H1 (cell line): ENCODE results near the gene SLC30A7. TPM values are rescaled to one million over a fixed set of nuclear protein-coding genes. Genes with fewer than 3 reads are reported as not detected.

ENCODE experiments used
- CTCF ChIA-PET: fragments of 300-600 bp; sonication (Branson Sonifier 250); formaldehyde crosslinking; loops from one replicate; lab custom pipeline; 2021; ENCODE audit not compliant: partially characterized antibody; lab: Charles Lee
- POLR2A ChIA-PET: fragments of 300-600 bp; sonication (Branson Sonifier 250); formaldehyde crosslinking; loops from one replicate; lab custom pipeline; 2021; ENCODE audit warnings: inconsistent platforms; ENCODE audit not compliant: partially characterized antibody; lab: Charles Lee
- DNase-seq, 2 experiments: peaks; one replicate each; pipeline versions ENCODE4 v3.0.0 to v3.0.0-alpha.2; 2010 to 2022; ENCODE audit warnings: low spot score in 2 of 2, low read depth in 1 of 2, mixed read lengths in 1 of 2
- FAIRE-seq: peaks from 2 replicates; lab custom pipeline; 2011; peaks lifted over from hg19 to GRCh38; lab: Jason Lieb, UNC
- H2AFZ ChIP-seq: 2 replicates; pipeline ENCODE4 v1.8.1; 2012; ENCODE audit warnings: low read length, inconsistent platforms
- H2AK5ac ChIP-seq: 2 replicates; pipeline ENCODE4 v1.6.1; 2013; ENCODE audit warnings: low read depth, low read length
- H2BK120ac ChIP-seq: replicated peaks from 2 replicates; pipeline ENCODE3; 2013; ENCODE audit warnings: low read depth, low read length, inconsistent platforms
- H2BK12ac ChIP-seq: 2 replicates; pipeline ENCODE4 v1.6.1; 2013; ENCODE audit warnings: low read depth, low read length
- H2BK15ac ChIP-seq: 2 replicates; pipeline ENCODE4 v1.6.1; 2013; ENCODE audit warnings: low read length
- H2BK20ac ChIP-seq: 2 replicates; pipeline ENCODE4 v1.6.1; 2013; ENCODE audit warnings: low read length
- H2BK5ac ChIP-seq: 2 replicates; pipeline ENCODE4 v1.6.1; 2013; ENCODE audit warnings: low read depth, low read length
- H3K14ac ChIP-seq: 2 replicates; pipeline ENCODE4 v1.6.1; 2013; ENCODE audit warnings: inconsistent platforms; ENCODE audit not compliant: insufficient read length
- H3K18ac ChIP-seq: 2 replicates; pipeline ENCODE4 v1.6.1; 2013; ENCODE audit warnings: low read length; ENCODE audit errors: extremely low read depth
- H3K23ac ChIP-seq: 2 replicates; pipeline ENCODE4 v1.6.1; 2013; ENCODE audit warnings: inconsistent platforms; ENCODE audit not compliant: insufficient read length
- H3K23me2 ChIP-seq: 2 replicates; pipeline ENCODE4 v1.6.1; 2013; ENCODE audit warnings: low read depth, low read length
- H3K27ac ChIP-seq: 2 replicates; pipeline ENCODE4 v1.6.1; 2011; ENCODE audit warnings: low read depth, low read length, inconsistent platforms
- H3K27me3 ChIP-seq, 4 experiments: replicated peaks in 1 of 4; 1 replicate in 1 of 4; 2 replicates in 3 of 4; pipeline versions ENCODE4 v1.6.1 to v1.8.1; 2011 to 2013; ENCODE audit warnings: low read length in 3 of 4, mild to moderate bottlenecking in 3 of 4, inconsistent platforms in 2 of 4, mixed read lengths in 2 of 4, moderate library complexity in 1 of 4; ENCODE audit not compliant: control insufficient read depth in 3 of 4, insufficient read depth in 3 of 4; ENCODE audit errors: extremely low read depth in 1 of 4
- H3K36me3 ChIP-seq, 4 experiments: 2 replicates each; pipeline versions ENCODE4 v1.6.1 to v1.8.1; 2011 to 2013; ENCODE audit warnings: mild to moderate bottlenecking in 4 of 4, low read length in 3 of 4, moderate library complexity in 2 of 4, control low read depth in 1 of 4, inconsistent platforms in 1 of 4; ENCODE audit not compliant: insufficient read depth in 4 of 4, control insufficient read depth in 2 of 4
- H3K4ac ChIP-seq: replicated peaks from 2 replicates; pipeline ENCODE3; 2013; ENCODE audit warnings: low read length, low read depth, mixed read lengths, inconsistent platforms; ENCODE audit not compliant: insufficient read length
- H3K4me1 ChIP-seq, 4 experiments: replicated peaks in 1 of 4; 1 replicate in 1 of 4; 2 replicates in 3 of 4; pipeline versions ENCODE4 v1.6.1 to v1.8.1; 2011 to 2013; ENCODE audit warnings: low read length in 3 of 4, inconsistent platforms in 2 of 4, mixed read lengths in 1 of 4; ENCODE audit not compliant: insufficient read depth in 4 of 4, control insufficient read depth in 3 of 4
- H3K4me2 ChIP-seq, 2 experiments: 2 replicates each; pipeline versions ENCODE4 v1.6.1 to v1.8.1; 2011 to 2013; ENCODE audit warnings: low read depth in 2 of 2, low read length in 2 of 2, control low read depth in 1 of 2, inconsistent platforms in 1 of 2, mild to moderate bottlenecking in 1 of 2; ENCODE audit not compliant: insufficient read depth in 1 of 2
- H3K4me3 ChIP-seq, 4 experiments: fragments of 200-600, 300-600 bp in 1 of 4; sonication (generic), shearing (Covaris generic), sonication (Bioruptor Twin) in 1 of 4; 2 replicates each; pipeline versions ENCODE4 v1.5.1 to v1.8.1; 2011 to 2016; ENCODE audit warnings: low read length in 4 of 4, low read depth in 3 of 4, control low read depth in 2 of 4, inconsistent platforms in 2 of 4, mild to moderate bottlenecking in 2 of 4, mixed read lengths in 1 of 4, moderate library complexity in 1 of 4; ENCODE audit not compliant: insufficient read depth in 2 of 4; ENCODE audit errors: extremely low read depth in 1 of 4
- H3K56ac ChIP-seq: replicated peaks from 2 replicates; pipeline ENCODE3; 2013; ENCODE audit warnings: low read depth, mild to moderate bottlenecking, mixed read lengths, low read length, inconsistent platforms; ENCODE audit not compliant: insufficient read length
- H3K79me1 ChIP-seq: 2 replicates; pipeline ENCODE4 v1.6.1; 2013; ENCODE audit warnings: low read depth, low read length, control low read depth
- H3K79me2 ChIP-seq, 2 experiments: 2 replicates each; pipeline versions ENCODE4 v1.6.1 to v1.8.1; 2012 to 2013; ENCODE audit warnings: low read length in 2 of 2, mild to moderate bottlenecking in 2 of 2, inconsistent platforms in 1 of 2; ENCODE audit not compliant: insufficient read depth in 2 of 2, control insufficient read depth in 1 of 2
- H3K9ac ChIP-seq, 4 experiments: replicated peaks in 1 of 4; 1 replicate in 1 of 4; 2 replicates in 3 of 4; pipeline versions ENCODE4 v1.6.1 to v1.8.1; 2011 to 2013; ENCODE audit warnings: low read depth in 3 of 4, low read length in 3 of 4, control low read depth in 2 of 4, mild to moderate bottlenecking in 2 of 4, moderate library complexity in 2 of 4, inconsistent platforms in 1 of 4; ENCODE audit errors: extremely low read depth in 1 of 4
- H3K9me3 ChIP-seq, 2 experiments: 2 replicates each; pipeline versions ENCODE4 v1.6.1 to v1.8.1; 2012 to 2013; ENCODE audit warnings: mild to moderate bottlenecking in 2 of 2, moderate library complexity in 2 of 2, control low read depth in 1 of 2, inconsistent platforms in 1 of 2, low read depth in 1 of 2, low read length in 1 of 2, mixed read lengths in 1 of 2; ENCODE audit not compliant: insufficient read depth in 2 of 2
- H4K20me1 ChIP-seq, 2 experiments: replicated peaks in 1 of 2; 2 replicates each; pipeline versions ENCODE3 to v1.8.1; 2011 to 2013; ENCODE audit warnings: inconsistent platforms in 2 of 2, low read length in 2 of 2, mild to moderate bottlenecking in 1 of 2; ENCODE audit not compliant: insufficient read depth in 2 of 2, control insufficient read depth in 1 of 2
- H4K5ac ChIP-seq: 2 replicates; pipeline ENCODE4 v1.6.1; 2013; ENCODE audit warnings: low read length, low read depth, mixed read lengths, inconsistent platforms; ENCODE audit not compliant: insufficient read length
- H4K8ac ChIP-seq: 2 replicates; pipeline ENCODE4 v1.8.0; 2013; ENCODE audit warnings: mild to moderate bottlenecking, moderate library complexity, low read length, inconsistent platforms; ENCODE audit not compliant: insufficient read depth; ENCODE audit errors: extremely low read depth
- H4K91ac ChIP-seq: replicated peaks from 2 replicates; pipeline ENCODE3; 2013; ENCODE audit warnings: low read length, mixed read lengths, inconsistent platforms; ENCODE audit not compliant: insufficient read length
- POU5F1 ChIP-seq: IDR thresholded peaks from 2 replicates; pipeline ENCODE4 v1.6.1; 2011; ENCODE audit warnings: low read depth, mild to moderate bottlenecking, low read length, moderate library complexity
- YY1 ChIP-seq: IDR thresholded peaks from 2 replicates; pipeline ENCODE4 v1.6.1; 2011; ENCODE audit warnings: low read depth, mild to moderate bottlenecking, low read length
- whole genome bisulfite sequencing, 2 experiments: shearing (Covaris generic) in 1 of 2; methylation state at CpG; one replicate each; pipeline versions ENCODE4 v1.1.6 to v1.1.7; 2013 to 2015; ENCODE audit warnings: low lambda C conversion rate in 2 of 2, mixed read lengths in 2 of 2, inconsistent platforms in 1 of 2, low coverage in 1 of 2, missing lambda C conversion rate in 1 of 2; ENCODE audit not compliant: insufficient replicate concordance in 2 of 2, insufficient coverage in 1 of 2, insufficient read length in 1 of 2; ENCODE audit errors: extremely low coverage in 1 of 2, missing lambda C conversion rate in 1 of 2; 5-methylcytosine and 5-hydroxymethylcytosine counted together
- polyA plus RNA-seq, 7 experiments: library from polyadenylated mRNA; depleted of rRNA in 3 of 7; stranded (reverse) in 5 of 7; unstranded in 2 of 7; fragments of >200 nt in 5 of 7; fragments of 200-250 nt in 2 of 7; gene quantifications; 1 replicate in 5 of 7; 2 replicates in 1 of 7; 4 replicates in 1 of 7; pipeline versions ENCODE4 v1.2.1 to v1.2.3, GENCODE V29; 2011 to 2013; ENCODE audit warnings: missing spikeins in 2 of 7, mixed read lengths in 2 of 7
- total RNA-seq: library from RNA; stranded (reverse); fragmentation: NEBNext Ultra II Directional; extraction: Animal tissue kit (Norgen Biotek cat#: 25700); gene quantifications from 2 replicates; pipeline ENCODE4 v1.2.1, GENCODE V29; 2021

The SLC30A7 gene
- total and polyA plus RNA-seq, 2 of the 8 experiments (the other 6 are each of a cell fraction or from before 2014, with no cell fraction given): 5.5 to 22.1 TPM

DNA sequence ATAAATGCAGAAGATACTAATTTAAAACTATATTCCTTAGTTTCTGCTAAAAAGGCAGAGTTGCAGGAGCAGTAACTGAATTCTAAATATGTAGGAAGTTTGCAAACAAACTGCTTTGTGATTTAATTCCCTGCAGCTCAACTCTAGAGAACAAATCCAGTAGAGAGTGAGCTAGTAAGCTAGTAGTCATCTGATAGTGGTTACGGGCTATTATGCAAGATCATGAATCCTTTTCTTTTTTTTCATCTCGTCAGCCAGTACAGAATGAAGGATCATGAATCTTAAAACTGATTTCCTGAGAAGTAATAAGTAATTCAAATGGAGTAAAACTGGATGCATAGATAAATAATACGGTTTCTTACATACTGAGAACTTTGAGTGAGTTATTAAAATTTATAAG, 126.4 kb downstream of the SLC30A7 start:
- H2BK5ac ChIP-seq: no peak overlapping the region
- no peak overlapping the region for H3K18ac ChIP-seq
- peaks cover 3 to 31% of the 10 kb centered on the region in 2 experiments; a peak in 2 of 4 replicates for H3K79me2 ChIP-seq
- TF ChIP-seq YY1: no peak
- no peak for TF ChIP-seq POU5F1
- H4K5ac ChIP-seq: no peak overlapping the region
- H4K20me1 ChIP-seq: no peaks in the 10 kb centered on the region
- H3K27ac ChIP-seq: no peak overlapping the region
- CTCF ChIA-PET: no interaction called here
- H3K36me3 ChIP-seq: peaks cover 0 to 31% (median 1%) of the 10 kb centered on the region in 4 experiments; a peak in 4 of 8 replicates
- H3K9me3 ChIP-seq: no peaks in the 10 kb centered on the region
- DNase-seq: no peak
- no peak overlapping the region for H3K56ac ChIP-seq
- no peak overlapping the region for H2AFZ ChIP-seq
- no peak overlapping the region for H2BK120ac ChIP-seq
- no peak overlapping the region for H2BK12ac ChIP-seq
- no peak for FAIRE-seq
- peaks cover 0 to 1% (median 0%) of the 10 kb centered on the region in 4 experiments; a peak in 1 of 7 replicates for H3K4me1 ChIP-seq
- H3K27me3 ChIP-seq: no peaks in the 10 kb centered on the region
- H2BK20ac ChIP-seq: no peak overlapping the region
- H3K9ac ChIP-seq: no peak overlapping the region; a peak in 1 of 7 replicates
- H2AK5ac ChIP-seq: no peak overlapping the region
- no peak overlapping the region for H3K4me3 ChIP-seq
- H3K23ac ChIP-seq: no peak overlapping the region
- WGBS, 2 experiments: 77% methylated on average over 3 of the region's 3 CpGs; no CpG with 5 or more reads in 1 of the 2 experiments
- H3K4ac ChIP-seq: no peak overlapping the region
- H4K8ac ChIP-seq: no peak overlapping the region
- H3K4me2 ChIP-seq: no peak overlapping the region
- peaks cover 3% of the 10 kb centered on the region for H3K23me2 ChIP-seq
- POLR2A ChIA-PET: interaction anchor here (0.9 kb wide), 1 partner anchor 10 kb away, joined by 3 read pairs; no protein-coding TSS in a partner anchor
- no peak overlapping the region for H4K91ac ChIP-seq
- peaks cover 2% of the 10 kb centered on the region for H3K79me1 ChIP-seq
- H2BK15ac ChIP-seq: no peak overlapping the region
- no peak overlapping the region for H3K14ac ChIP-seq
